Activated T-cell treated with anti-CD3 and anti-CD28 coated beads, Interleukin-2, amount 50 U/mL, for 1 hour (primary cell): ENCODE data around the gene RANBP6.
"Not testable (repeated sequence)": the region's sequence is repeated elsewhere in the genome, so short reads cannot be mapped to it uniquely, and the experiment has no call there.

Source experiments
- DNase-seq: peaks from one replicate; pipeline ENCODE4 v3.0.0-alpha.2; 2020

The RANBP6 gene

GRCh38 chr9:6015278-6016157 lies at the start of gene RANBP6:
TSS of gene RANBP6 (minus strand) at chr9:6015624. CDS start at chr9:6015607, 17 bp downstream.
- peak; percentile 91 for DNase-seq

- DNase-seq = not testable (repeated sequence)
Observed at GRCh38 chr9:6063146-6063545, 47.7 kb upstream of the RANBP6 start.

- no peak for DNase-seq
Observed at GRCh38 chr9:6055666-6056065, 40.2 kb upstream of the RANBP6 start.

GRCh38 chr9:6055216-6055615 lies 39.8 kb upstream of the RANBP6 start:
- DNase-seq = no peak

GRCh38 chr9:6054280-6055099 lies 39.1 kb upstream of the RANBP6 start:
- peak; percentile 27 for DNase-seq

GRCh38 chr9:6052293-6052919 lies 37.0 kb upstream of the RANBP6 start:
- no peak for DNase-seq

GRCh38 chr9:6051511-6051950 lies 36.1 kb upstream of the RANBP6 start:
- DNase-seq = no peak

GRCh38 chr9:6049798-6050197 lies 34.4 kb upstream of the RANBP6 start:
- DNase-seq = no peak

- no peak for DNase-seq
Observed at GRCh38 chr9:6048039-6048438, 32.6 kb upstream of the RANBP6 start.

- no peak for DNase-seq
Observed at GRCh38 chr9:6047020-6047419, 31.6 kb upstream of the RANBP6 start.

GRCh38 chr9:6045364-6045763 lies 29.9 kb upstream of the RANBP6 start:
- no peak for DNase-seq

- no peak for DNase-seq
Observed at GRCh38 chr9:6040077-6040476, 24.7 kb upstream of the RANBP6 start.

- no peak for DNase-seq
Observed at GRCh38 chr9:6036391-6036790, 21.0 kb upstream of the RANBP6 start.

GRCh38 chr9:6034954-6035353 lies 19.5 kb upstream of the RANBP6 start:
- DNase-seq = no peak

- no peak for DNase-seq
Observed at GRCh38 chr9:6029604-6030274, 14.3 kb upstream of the RANBP6 start.

- no peak for DNase-seq
Observed at GRCh38 chr9:6024035-6024554, 8.7 kb upstream of the RANBP6 start.

- DNase-seq = not testable (repeated sequence)
Observed at GRCh38 chr9:6016975-6017374, 1.6 kb upstream of the RANBP6 start.

- DNase-seq = no peak
Observed at GRCh38 chr9:6014670-6015270, 654 bp downstream of the RANBP6 start.

- peak; percentile 87 for DNase-seq
Observed at GRCh38 chr9:6008169-6008979, 7.0 kb downstream of the RANBP6 start.

GRCh38 chr9:6007770-6008168 lies 7.7 kb downstream of the RANBP6 start:
- DNase-seq = peak; percentile 84
